Body of pancreas (tissue), 4 donors: ENCODE data around the gene WSB1. TPM values are rescaled to one million over a fixed set of nuclear protein-coding genes. Genes with fewer than 3 reads are reported as not detected.

Experiments
- ATAC-seq: fragments of 150-250 bp; one replicate; pipeline ENCODE4 v1.9.1; 2016
- DNase-seq, 4 donors: peaks; one replicate each; pipeline ENCODE4 v3.0.0-alpha.2; 2019
- H3K27ac ChIP-seq, 4 donors: fragments of 200-600 bp; sonication (generic); 1 replicate in 3 of 4; 2 replicates in 1 of 4; pipeline versions ENCODE4 v1.5.1 to v1.6.1; 2016 to 2019; ENCODE audit warnings: mild to moderate bottlenecking in 1 of 4, mixed read lengths in 1 of 4, moderate library complexity in 1 of 4
- H3K27me3 ChIP-seq, 2 donors: fragments of 200-600 bp; sonication (generic); one replicate each; pipeline ENCODE4 v1.6.0; 2016; ENCODE audit warnings: mild to moderate bottlenecking in 1 of 2
- H3K36me3 ChIP-seq, 2 donors: fragments of 200-600 bp; sonication (generic); replicated peaks in 1 of 2; 2 replicates each; pipeline ENCODE4 v1.5.1; 2016; ENCODE audit warnings: low read depth in 2 of 2; ENCODE audit not compliant: insufficient read depth in 1 of 2
- H3K4me1 ChIP-seq: fragments of 200-600 bp; sonication (generic); one replicate; pipeline ENCODE4 v1.6.0; 2016
- H3K4me3 ChIP-seq, 2 donors: fragments of 200-600 bp; sonication (generic); 1 replicate in 1 of 2; 2 replicates in 1 of 2; pipeline ENCODE4 v1.5.1; 2016 to 2019
- H3K9me3 ChIP-seq, 3 donors: fragments of 200-600 bp; sonication (generic); 1 replicate in 2 of 3; 2 replicates in 1 of 3; pipeline ENCODE4 v1.5.1; 2016
- POLR2A ChIP-seq, 3 donors: fragments of 450-650 bp; IDR thresholded peaks; one replicate each; pipeline ENCODE4 v1.6.1; 2016; ENCODE audit warnings: antibody characterized with exemption in 3 of 3, mild to moderate bottlenecking in 2 of 3
- WGBS, 2 donors: methylation state at CpG; one replicate each; pipeline ENCODE4 v1.1.5; 2017; 5-methylcytosine and 5-hydroxymethylcytosine counted together
- intact Hi-C: fragments of 100-400 bp; cut with DNase I; formaldehyde crosslinking; loops from one replicate; pipeline ENCODE4 v1.15.1; 2023
- total RNA-seq, 2 donors: library from RNA; depleted of rRNA; stranded (reverse); fragments of >200 nt; gene quantifications; one replicate each; pipeline ENCODE4 v1.1.0, GENCODE V29; 2016
- TF ChIP-seq, protein P1 (sequence below), 7 experiments: fragments of 450-650 bp in 4 of 7; fragments of 200-600 bp in 3 of 7; sonication (generic) in 3 of 7; IDR thresholded peaks; one replicate each; pipeline ENCODE4 v1.5.1; 2016 to 2019; ENCODE audit warnings: antibody characterized with exemption in 7 of 7

WSB1 gene
- total RNA-seq, 2 donors from 2014 or later: 106 to 147 TPM

DNA sequence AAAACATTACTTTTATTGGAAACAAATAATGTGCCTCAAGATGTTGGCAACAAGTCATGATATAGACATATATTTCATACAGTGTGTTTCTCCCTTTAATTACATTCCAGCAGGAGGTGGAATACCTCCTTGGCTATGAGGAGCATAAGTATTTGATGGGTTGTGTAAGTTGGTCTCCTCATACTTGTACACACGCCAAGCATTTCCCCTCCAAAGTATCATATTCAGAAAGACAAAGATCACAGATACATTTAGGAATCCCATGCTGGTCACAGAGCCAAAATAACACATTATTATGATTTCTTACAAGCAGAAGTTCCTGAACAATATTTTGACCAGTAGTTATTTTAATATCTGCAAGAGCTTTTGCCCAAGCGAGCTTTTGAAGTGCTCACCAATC, 57.8 kb downstream of the WSB1 start:
- peaks cover 26% of the 10 kb centered on the region for H3K4me1 ChIP-seq
- no peaks in the 10 kb centered on the region for H3K27me3 ChIP-seq
- 93 to 96% methylated on average over 2 of the region's 2 CpGs for WGBS, 2 donors
- no peak for ATAC-seq
- DNase-seq: no peak
- intact Hi-C loops: no loop called here
- no peaks in the 10 kb centered on the region for H3K36me3 ChIP-seq
- H3K9me3 ChIP-seq: no peaks in the 10 kb centered on the region
- peak overlapping the region in 2 of 4 donors; percentile 96 for H3K27ac ChIP-seq
- no peak for TF ChIP-seq POLR2A (IDR thresholded peaks at IDR 0.05)
- TF ChIP-seq, protein P1, sequence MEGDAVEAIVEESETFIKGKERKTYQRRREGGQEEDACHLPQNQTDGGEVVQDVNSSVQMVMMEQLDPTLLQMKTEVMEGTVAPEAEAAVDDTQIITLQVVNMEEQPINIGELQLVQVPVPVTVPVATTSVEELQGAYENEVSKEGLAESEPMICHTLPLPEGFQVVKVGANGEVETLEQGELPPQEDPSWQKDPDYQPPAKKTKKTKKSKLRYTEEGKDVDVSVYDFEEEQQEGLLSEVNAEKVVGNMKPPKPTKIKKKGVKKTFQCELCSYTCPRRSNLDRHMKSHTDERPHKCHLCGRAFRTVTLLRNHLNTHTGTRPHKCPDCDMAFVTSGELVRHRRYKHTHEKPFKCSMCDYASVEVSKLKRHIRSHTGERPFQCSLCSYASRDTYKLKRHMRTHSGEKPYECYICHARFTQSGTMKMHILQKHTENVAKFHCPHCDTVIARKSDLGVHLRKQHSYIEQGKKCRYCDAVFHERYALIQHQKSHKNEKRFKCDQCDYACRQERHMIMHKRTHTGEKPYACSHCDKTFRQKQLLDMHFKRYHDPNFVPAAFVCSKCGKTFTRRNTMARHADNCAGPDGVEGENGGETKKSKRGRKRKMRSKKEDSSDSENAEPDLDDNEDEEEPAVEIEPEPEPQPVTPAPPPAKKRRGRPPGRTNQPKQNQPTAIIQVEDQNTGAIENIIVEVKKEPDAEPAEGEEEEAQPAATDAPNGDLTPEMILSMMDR (IDR thresholded peaks at IDR 0.05): no peak
- no peak overlapping the region for H3K4me3 ChIP-seq

DNA sequence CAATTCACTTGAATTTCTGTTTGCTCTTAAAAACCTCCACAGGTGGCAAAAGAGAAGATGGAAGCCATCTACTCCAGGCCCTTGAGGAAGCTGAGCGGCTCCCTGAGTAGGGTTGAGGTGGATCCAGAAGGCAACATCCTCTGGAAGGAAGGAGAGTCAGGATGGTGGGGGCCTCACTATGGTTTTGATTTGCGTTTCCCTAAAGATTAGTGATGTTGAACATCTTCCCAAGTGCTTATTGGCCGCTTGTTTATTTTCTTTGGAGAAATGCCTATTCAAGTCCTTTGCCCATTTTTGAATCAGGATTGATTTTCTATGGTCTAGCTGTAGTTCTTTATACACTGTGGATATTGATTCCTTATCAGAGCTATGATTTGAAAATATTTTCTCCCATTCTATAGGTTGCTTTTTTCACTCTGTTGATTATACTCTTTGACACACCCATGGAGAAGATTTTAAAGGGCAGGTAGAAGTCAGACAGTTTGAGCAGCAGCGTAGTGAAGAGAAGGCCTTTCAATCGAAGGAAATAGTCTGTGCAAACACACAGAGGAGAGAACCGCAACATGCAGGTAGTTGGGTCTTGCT, 58.6 kb downstream of the WSB1 start:
- intact Hi-C loops: no loop called here
- 52 to 56% methylated on average over 6 of the region's 6 CpGs for WGBS, 2 donors

DNA sequence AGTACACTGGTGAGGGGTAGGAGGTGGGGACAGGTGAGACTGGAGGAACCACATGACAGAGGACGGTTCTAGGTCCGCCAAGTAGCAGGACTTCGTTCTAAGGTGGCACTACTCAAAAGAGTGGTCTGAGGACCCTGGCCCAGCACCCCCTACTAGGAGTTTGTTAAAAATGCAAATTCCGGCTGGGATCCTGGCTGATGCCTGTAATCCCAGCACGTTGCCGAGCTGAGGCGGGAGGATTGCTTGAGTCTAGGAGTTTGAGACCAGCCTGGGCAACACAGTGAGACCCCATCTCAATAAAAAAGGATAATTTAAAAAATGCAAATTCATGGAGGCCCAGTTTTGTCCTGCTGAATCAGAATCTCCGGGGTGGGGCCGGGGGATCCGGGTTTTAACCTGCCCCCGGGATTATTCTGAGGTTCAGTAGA, 59.1 kb downstream of the WSB1 start:
- DNase-seq: peak in 2 of 4 donors; percentile 33
- ATAC-seq: no peak
- Histone ChIP-seq H3K27ac (peak overlapping the region; percentile 96 to 97 (median 96)), H3K4me1 (peaks cover 26% of the 10 kb centered on the region), H3K4me3 (peak overlapping the region; percentile 43 to 67), H3K27me3 (no peaks in the 10 kb centered on the region), H3K9me3 (no peaks in the 10 kb centered on the region), H3K36me3 (no peaks in the 10 kb centered on the region)
- TF ChIP-seq, protein P1 (IDR thresholded peaks at IDR 0.05): no peak
- no peak for TF ChIP-seq POLR2A (IDR thresholded peaks at IDR 0.05)
- whole genome bisulfite sequencing, 2 donors: 12 to 22% methylated on average over 9 to 11 of the region's 11 CpGs
- intact Hi-C loops: no loop called here

More for the DNA sequence above, 58.6 kb downstream of the WSB1 start:
- H3K27ac ChIP-seq: peak overlapping the region; percentile 96 to 97 (median 96)
- no peak for TF ChIP-seq POLR2A (IDR thresholded peaks at IDR 0.05)
- TF ChIP-seq, protein P1 (IDR thresholded peaks at IDR 0.05): no peak
- ATAC-seq: no peak
- no peaks in the 10 kb centered on the region for H3K27me3 ChIP-seq
- peaks cover 26% of the 10 kb centered on the region for H3K4me1 ChIP-seq
- H3K36me3 ChIP-seq: no peaks in the 10 kb centered on the region
- no peak for DNase-seq
- H3K4me3 ChIP-seq: no peak overlapping the region
- H3K9me3 ChIP-seq: no peaks in the 10 kb centered on the region

DNA sequence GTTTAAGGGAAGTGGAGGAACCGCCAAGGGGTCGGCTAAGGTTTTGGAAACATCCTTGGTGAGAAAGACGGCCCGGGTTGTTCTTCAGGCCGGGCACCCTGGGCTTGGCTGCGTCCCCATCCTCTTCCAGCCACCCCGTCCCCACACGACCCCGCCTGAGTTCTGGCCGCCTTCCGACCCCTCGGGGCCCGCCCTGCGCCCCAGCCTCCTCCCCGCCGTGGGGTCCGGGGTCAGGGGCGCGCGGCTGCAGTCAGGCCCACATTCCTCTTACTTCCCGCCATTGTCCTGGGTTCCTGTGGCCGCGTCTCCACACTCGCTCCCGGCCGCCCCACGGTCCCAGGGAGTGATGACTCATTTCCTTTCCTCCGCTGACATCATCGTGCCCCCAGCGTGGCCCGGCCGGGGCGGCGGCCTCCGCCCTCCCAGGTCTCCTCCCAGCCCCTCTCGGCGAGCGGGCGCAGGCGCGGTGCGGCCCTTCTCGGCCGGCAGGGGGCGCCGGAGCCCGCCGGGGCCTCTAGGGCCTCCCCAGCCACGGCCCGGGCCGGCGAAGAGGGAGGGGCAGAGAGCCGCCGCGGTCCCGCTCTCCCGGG, 59.6 kb downstream of the WSB1 start:
- no peaks in the 10 kb centered on the region for H3K27me3 ChIP-seq
- TF ChIP-seq, protein P1 (IDR thresholded peaks at IDR 0.05): peak; percentile 52 to 100 (median 99)
- TF ChIP-seq POLR2A (IDR thresholded peaks at IDR 0.05): peak; percentile 98
- no peaks in the 10 kb centered on the region for H3K9me3 ChIP-seq
- ATAC-seq (peak; percentile 91), DNase-seq (peak; percentile 93 to 96 (median 94))
- peaks cover 22% of the 10 kb centered on the region for H3K4me1 ChIP-seq
- no peaks in the 10 kb centered on the region for H3K36me3 ChIP-seq
- H3K4me3 ChIP-seq: peak overlapping the region; percentile 43 to 67
- WGBS, 2 donors: 0 to 2% methylated on average over 21 to 57 of the region's 57 CpGs
- peak overlapping the region; percentile 96 to 97 (median 96) for H3K27ac ChIP-seq
- intact Hi-C loops: no loop called here
